DOHH2 (cell line): ENCODE measurements around the gene FAIM2.

ENCODE experiments used
- EZH2phosphoT487 ChIP-seq: fragments of 200-600 bp; sonication (generic); IDR thresholded peaks from 2 replicates; pipeline ENCODE4 v1.6.1; 2017; ENCODE audit warnings: borderline replicate concordance, mild to moderate bottlenecking, antibody characterized with exemption, low read length, moderate library complexity, mixed read lengths
- TF ChIP-seq, protein P1 (sequence below): fragments of 200-600 bp; sonication (generic); IDR thresholded peaks from one replicate; pipeline ENCODE4 v1.5.1; 2014; ENCODE audit warnings: antibody characterized with exemption, mild to moderate bottlenecking, low read depth, low read length; ENCODE audit not compliant: poor library complexity, severe bottlenecking

DNA sequence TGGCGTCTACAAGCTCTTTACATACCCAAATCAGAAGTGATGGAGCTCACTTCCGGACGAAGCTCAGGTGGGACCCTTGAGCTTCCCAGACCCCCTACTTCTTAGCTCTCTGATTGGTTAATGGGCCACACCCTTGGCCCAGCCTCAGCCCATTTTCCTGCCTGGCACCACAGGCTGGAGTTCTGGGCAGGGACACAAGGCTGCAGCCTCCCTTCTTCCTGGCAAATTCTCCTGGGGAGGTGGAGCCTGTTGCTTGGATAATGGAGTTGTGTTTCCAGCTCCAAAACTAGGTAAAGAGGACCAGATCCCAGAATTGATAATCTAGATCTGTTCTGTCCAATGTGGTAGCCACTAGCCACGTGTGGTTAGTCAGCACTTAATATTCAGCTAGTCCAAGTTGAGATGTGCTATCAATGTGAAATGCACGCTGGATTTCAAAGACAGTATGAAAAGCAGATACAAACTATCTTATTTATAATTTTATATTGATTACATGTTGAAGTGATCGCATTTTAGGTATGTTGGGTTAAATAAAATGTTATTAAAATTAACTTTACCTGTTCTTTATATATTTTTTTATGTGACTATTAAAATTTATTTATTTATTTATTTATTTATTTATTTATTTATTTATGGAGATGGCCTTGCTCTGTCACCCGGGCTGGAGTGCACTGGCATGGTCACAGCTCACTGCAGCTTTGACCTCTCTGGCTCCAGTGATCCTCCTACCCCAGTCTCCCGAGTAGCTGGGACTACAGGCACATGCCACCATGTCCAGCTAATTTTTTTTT lies 12.6 kb upstream of the FAIM2 start:
- TF ChIP-seq, protein P1, sequence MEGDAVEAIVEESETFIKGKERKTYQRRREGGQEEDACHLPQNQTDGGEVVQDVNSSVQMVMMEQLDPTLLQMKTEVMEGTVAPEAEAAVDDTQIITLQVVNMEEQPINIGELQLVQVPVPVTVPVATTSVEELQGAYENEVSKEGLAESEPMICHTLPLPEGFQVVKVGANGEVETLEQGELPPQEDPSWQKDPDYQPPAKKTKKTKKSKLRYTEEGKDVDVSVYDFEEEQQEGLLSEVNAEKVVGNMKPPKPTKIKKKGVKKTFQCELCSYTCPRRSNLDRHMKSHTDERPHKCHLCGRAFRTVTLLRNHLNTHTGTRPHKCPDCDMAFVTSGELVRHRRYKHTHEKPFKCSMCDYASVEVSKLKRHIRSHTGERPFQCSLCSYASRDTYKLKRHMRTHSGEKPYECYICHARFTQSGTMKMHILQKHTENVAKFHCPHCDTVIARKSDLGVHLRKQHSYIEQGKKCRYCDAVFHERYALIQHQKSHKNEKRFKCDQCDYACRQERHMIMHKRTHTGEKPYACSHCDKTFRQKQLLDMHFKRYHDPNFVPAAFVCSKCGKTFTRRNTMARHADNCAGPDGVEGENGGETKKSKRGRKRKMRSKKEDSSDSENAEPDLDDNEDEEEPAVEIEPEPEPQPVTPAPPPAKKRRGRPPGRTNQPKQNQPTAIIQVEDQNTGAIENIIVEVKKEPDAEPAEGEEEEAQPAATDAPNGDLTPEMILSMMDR: no peak
- TF ChIP-seq EZH2phosphoT487: no peak
